Activated CD4-positive, alpha-beta T cell treated with anti-CD3 and anti-CD28 coated beads for 1 hour (primary cell): ENCODE measurements around the gene THOP1.
A peak's percentile ranks its signal among the peaks of the same experiment; 100 is the strongest.

Experiments
- DNase-seq: peaks from one replicate; pipeline ENCODE4 v3.0.0-alpha.2; 2020

Gene THOP1

GRCh38 chr19:2762783-2763496, 22.4 kb upstream of the THOP1 start:
- no peak for DNase-seq

- DNase-seq: no peak
These were observed 21.6 kb upstream of the THOP1 start for GRCh38 chr19:2763687-2764086.

GRCh38 chr19:2764945-2765344, 20.4 kb upstream of the THOP1 start:
- DNase-seq: no peak

GRCh38 chr19:2765376-2765775, 19.9 kb upstream of the THOP1 start:
- no peak for DNase-seq

- no peak for DNase-seq
These were observed 18.5 kb upstream of the THOP1 start for GRCh38 chr19:2766594-2767372.

GRCh38 chr19:2767688-2768087, 17.6 kb upstream of the THOP1 start:
- no peak for DNase-seq

GRCh38 chr19:2768365-2769132, 16.8 kb upstream of the THOP1 start:
- DNase-seq: no peak

- DNase-seq: no peak
These were observed 16.1 kb upstream of the THOP1 start for GRCh38 chr19:2769218-2769617.

- no peak for DNase-seq
These were observed 15.0 kb upstream of the THOP1 start for GRCh38 chr19:2770055-2771013.

GRCh38 chr19:2771786-2772674, 13.3 kb upstream of the THOP1 start:
- DNase-seq: no peak

GRCh38 chr19:2774083-2774679, 11.1 kb upstream of the THOP1 start:
- no peak for DNase-seq

GRCh38 chr19:2774953-2775555, 10.2 kb upstream of the THOP1 start:
- no peak for DNase-seq

GRCh38 chr19:2775556-2776430, 9.5 kb upstream of the THOP1 start:
- DNase-seq: peak; percentile 56

GRCh38 chr19:2777952-2778683, 7.2 kb upstream of the THOP1 start:
- no peak for DNase-seq

GRCh38 chr19:2779121-2779740, 6.1 kb upstream of the THOP1 start:
- DNase-seq: no peak

- no peak for DNase-seq
These were observed 5.0 kb upstream of the THOP1 start for GRCh38 chr19:2780284-2780683.

- DNase-seq: no peak
These were observed 2.9 kb upstream of the THOP1 start for GRCh38 chr19:2782329-2782935.
